HG03108 (cell line): Measurements from ENCODE around the gene VMA21.
A peak's percentile ranks its signal among the peaks of the same experiment; 100 is the strongest.

Experiments used
- ATAC-seq: cut with Tn5 transposase; IDR thresholded peaks from one replicate; pipeline ENCODE4 v1.9.1; 2021; ENCODE audit warnings: moderate library complexity; ENCODE audit not compliant: unreplicated experiment

Gene VMA21, protein sequence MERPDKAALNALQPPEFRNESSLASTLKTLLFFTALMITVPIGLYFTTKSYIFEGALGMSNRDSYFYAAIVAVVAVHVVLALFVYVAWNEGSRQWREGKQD

DNA sequence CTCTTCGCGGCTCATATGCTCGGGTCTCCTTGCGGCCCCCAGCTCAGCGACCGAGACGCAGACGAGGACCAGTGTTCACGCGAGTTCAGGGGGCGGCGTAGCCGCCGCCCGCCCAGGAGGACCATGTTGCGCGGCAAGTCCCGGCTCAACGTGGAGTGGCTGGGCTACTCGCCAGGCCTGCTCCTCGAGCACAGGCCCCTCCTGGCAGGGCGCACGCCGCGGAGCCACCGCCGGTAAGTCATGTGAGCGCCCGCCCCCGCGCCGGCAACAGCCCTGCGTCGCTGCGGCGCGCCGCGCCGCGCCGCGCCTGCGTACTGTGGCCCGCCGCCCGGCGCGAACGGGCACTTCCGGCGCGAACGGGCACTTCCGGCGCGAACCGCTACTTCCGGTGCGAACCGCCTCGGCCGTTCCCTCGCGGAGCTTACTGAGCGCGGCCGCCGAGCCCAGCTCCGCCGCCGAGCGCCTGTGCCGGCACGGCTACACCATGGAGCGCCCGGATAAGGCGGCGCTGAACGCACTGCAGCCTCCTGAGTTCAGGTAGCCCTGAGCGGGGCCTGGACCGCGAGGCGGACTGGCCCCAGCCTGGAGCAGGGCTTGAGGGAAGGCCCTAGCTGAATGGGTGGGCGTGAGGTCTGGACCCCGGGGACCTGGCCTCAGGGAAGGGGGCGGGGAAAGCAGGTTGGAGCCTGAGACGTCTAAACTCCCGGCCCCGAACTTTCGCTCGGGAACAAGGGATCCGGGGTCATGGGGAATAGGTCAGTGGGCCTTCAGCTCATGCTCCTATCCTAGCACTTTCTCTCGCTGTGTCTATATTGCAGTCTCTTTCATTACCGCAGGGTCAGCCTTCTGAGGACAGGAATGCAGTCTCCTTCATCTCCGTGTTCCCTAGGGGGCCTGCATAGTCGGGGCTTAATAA lies at the start of gene VMA21:
VMA21 (plus strand) TSS at position 382 of the 916 bp plus-strand sequence; CDS start at position 485, 103 bp downstream.
- peak; percentile 85 for ATAC-seq

DNA sequence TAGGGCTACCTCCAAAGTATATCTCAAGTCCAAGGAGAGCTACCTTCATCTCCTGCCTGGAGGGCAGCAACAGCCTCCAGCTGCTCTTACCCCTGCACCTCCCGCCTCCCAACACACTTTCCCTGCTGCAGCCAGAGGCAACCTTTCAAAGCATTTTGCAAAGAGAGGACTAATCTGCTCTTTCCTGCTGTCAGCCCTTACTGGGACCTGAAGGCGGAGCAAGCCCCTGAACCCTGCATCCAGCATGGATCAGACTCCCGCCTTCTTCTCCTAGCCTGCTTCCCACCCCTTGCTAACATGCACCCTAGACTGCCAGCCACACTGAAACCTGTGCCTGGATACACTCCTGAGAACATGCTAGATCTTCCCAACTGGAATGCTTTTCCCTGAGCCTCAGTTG lies 37.7 kb upstream of the VMA21 start:
- no peak for ATAC-seq

DNA sequence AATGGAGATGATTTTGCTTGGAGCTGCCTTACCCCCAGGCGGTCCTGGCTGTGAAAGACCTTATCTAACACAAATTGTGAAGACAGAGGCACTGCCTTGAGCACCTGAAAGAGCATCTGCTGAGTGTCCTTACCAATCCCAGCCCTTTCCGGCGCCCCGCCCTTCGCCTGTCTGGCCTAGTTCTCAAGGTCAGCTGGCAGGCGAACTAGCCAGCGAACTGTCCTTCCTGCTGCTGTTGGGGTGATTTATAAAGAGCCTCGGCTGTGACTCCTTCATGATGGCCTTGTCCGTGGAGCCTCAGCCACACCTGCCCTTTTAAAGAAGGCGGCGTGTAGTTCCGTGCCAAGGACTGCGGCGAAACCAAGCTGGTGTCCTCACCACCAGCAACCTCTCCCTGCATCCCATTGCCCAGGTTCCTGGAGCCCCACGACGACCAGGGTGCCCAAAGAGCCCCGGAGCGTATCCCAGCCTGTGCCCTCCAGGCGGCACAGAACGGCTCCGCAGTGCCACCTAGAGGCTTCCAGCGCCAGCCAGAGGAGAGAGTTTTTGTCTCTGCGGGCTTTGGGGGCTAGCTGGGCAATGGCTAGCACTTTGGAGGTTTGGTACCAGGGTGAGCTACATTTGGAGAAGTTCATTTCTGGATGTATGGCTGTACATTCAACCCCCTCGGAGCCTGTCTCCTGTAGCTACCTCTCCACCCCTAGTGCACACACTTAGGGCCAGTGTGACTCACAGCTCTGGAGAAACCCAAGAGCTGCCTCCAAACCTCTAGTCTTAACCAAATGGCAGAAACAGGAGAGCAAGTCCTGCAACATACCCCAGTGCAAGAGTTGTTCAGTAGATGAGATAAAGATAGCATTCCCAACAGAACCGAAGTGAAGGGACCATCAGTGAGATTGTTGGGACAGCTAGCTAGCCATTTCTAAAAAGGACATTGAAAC lies 36.8 kb upstream of the VMA21 start:
- no peak for ATAC-seq

DNA sequence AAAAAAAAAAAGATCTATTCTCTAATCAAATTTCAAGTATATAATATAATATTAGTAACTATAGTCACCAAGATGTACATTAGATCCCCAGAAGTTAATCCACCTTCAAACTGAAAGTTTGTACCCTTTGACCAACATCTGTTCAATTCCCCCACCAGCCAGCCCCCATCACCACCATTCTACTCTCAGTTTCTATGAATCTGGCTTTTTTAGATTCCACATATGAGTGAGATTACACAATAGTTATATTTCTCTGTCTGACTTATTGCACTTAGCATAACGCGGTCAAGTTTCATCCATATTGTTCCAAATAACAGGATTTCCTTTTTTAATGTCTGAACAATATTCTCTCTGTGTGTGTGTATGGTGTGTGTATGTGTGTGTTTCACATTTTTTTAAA lies 33.7 kb upstream of the VMA21 start:
- ATAC-seq, result no peak

DNA sequence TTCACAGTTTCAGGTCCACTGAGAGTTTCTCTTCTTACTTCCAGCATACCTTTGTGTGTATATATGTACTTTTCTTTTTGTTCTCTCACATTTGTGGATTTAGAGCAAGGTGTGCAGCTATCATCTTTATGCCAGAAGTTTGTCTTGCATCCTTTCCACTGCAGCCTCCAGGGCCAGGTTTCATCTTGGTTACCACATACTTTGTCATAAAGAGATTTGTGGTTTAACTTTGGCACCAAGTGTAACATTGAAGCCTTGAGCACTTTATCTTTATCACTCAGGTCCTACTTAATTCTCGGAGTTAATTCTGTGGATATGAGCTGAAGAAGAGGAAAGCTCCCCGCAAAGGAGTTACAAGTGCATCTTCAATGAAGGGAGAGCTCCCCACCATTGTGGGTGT lies 31.4 kb upstream of the VMA21 start:
- no peak for ATAC-seq

DNA sequence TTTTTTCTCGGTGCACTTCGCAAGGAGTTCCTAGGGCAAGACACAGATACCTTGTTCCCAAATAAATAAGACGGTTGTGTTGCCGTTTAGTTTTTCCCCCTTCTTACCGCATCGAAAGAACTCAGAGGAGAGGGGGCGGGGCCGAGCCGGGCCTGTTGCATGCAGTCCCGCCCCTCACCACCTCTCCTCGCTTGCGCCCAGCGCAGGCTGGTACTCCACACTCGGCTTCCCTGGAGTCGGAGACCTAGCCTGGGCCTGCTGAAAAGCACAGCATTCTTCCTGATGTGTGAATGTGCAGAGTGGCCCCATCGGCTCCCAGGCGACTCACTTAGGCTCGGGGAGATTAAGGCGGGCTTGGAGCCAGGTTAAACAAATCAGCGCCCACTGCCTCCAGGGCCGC lies 26.1 kb upstream of the VMA21 start:
- ATAC-seq, result no peak

DNA sequence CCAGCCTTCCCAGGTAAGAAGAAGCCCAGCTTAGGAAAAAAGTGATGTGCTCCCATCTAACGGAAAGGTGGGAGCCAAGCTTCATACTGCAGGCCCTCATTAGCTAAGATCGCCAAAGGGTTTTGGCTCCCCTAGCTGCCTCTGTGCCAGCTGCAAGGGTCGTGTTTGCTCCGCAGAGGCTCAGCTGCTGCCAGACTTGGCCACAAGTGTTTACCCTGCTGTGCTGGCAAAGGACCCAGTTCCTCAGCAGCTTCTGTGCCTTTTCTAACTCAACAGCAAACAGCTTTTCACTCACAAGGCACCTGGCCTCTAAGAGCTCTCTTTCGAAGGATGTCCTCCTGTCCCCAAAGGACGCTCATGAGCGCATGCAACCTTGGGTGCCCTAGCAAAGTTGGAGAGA lies 12.2 kb upstream of the VMA21 start:
- ATAC-seq, result no peak

DNA sequence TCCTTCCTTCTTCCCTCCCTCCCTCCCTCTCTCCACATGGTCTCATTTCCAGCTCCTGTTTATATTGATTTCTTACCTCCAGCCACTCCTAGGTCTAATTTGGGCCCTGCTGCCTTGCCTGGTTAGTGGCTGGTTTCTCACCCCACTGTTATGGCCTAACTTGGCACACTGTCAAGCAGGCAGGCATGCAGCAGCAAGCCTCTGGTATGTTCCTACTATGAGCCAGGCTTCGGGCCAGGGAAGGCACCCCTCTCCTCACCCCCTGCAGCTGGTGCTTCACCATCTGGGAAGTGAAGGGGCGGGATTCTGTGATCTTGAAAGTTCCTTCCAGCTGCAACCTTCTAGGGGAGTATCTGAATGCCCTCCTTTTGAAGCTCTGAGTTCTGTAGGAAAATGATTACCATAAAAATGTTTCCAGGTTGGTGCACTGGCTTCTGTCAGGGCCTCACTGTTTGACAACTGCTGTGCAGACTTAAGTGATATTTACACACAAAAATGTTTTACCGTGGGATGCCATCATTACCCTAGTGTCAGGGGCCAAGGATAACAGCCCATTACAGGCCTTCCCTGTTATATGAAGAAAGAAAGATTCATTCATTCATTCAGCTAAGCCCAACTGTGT lies 10.1 kb upstream of the VMA21 start:
- ATAC-seq, result no peak

DNA sequence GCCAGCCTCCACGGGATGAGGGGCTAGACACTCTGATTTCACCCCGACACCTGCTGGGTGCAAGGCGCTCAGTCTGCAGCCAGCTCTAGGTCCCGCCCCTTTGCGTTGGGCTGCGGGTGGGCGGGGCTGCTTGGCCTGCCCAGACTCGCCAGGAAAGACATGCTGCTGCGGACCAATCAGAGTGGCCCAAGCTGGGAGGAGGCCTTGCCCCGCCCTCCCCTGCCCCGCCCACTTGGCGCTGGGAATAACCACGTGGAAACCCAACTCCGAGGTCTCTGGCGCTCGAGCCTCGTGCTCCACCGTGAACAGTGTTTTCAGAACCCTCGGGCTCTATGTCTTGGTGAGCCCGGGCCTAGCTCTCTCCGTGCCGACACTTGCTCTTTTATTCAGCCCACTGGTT lies 5.3 kb upstream of the VMA21 start:
- ATAC-seq, result no peak

DNA sequence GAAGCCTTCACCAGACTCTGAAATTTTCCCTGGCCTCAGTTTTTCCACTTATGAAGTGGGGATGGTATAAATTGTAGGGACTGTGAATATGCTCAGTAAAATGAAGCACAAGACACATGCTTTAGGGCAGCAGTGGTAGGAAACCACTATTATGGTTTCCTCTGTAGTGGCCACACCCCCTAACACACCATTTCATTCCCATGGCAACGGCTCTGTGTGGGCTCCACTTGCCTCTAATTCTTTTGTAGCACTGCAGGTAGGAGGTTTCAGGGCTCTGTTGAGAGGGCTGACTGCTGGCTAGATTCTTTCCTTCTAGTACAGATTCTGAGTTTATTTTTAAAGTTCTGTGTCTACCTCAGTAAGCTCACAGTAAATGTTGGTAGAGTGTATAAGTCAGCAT lies 3.5 kb upstream of the VMA21 start:
- no peak for ATAC-seq

DNA sequence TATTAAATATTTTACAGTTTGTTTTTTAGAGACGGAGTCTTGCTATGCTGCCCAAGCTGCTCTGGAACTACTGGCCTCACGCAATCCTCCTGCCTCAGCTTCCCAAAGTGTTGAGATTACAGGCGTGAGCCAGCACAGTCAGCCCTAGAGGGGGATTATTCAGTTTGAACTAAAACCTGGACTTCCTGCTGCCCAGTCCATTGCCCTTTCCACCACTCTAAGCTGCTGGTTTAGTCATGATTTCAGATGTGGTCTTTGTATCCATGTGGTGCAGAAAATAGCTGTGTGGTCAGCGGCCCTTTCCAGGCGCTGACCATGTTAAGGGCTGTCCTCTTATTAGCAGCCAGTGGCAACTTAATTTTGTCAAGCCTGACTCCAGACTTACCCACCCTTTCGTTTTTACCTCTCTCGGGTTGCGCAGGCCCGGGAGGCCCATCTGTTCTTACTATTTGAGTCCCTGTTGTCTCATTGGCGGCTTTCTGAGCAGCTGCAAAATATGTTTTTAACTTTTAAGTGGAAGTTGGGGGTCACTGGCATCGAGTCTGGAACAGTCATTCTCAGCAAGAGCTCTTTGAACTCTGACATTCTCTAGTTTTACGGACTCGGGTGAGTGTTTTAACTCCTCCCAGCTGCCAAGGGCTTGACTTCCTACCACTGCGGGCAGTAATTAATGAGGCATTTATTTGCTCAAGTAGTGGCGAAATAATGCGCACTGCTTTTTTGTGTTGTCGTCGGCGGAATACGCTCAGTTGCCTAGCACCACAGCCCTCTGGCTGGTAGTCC lies 773 bp upstream of the VMA21 start:
- peak; percentile 9 for ATAC-seq

DNA sequence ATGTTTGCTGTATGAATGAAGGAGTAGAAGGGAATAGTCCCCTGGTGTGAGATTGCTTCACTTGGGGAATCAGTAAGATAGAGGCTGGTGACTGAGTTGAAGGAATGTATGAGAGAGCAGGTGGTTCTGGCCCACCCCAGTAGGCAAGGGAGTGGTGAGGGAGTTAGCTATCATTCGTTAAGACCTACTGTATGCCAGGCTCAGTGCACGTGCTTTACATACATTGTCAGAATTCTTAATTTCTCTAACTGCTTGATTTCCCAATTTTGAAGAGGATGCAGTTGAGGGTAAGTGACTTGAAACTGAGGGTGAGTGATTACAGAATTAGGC lies 700 bp downstream of the VMA21 start:
- no peak for ATAC-seq

DNA sequence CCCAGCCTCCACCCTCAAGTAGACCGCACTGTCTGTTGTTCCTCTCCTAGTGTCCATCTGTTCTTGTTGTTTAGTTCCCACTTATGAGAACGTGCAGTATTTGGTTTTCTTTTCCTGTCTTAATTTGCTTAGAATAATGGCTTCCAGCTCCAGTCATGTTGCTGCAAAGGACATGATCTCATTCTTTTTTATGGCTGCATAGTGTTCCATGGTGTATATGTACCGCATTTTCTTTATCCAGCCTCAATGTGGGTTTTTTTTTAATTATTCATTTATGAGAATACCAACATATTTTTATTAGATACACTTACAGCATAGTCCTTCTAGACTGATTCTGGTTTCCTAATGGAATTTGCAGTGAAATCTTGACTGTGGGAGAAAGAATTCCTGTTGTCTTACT lies 1.3 kb downstream of the VMA21 start:
- ATAC-seq, result no peak

DNA sequence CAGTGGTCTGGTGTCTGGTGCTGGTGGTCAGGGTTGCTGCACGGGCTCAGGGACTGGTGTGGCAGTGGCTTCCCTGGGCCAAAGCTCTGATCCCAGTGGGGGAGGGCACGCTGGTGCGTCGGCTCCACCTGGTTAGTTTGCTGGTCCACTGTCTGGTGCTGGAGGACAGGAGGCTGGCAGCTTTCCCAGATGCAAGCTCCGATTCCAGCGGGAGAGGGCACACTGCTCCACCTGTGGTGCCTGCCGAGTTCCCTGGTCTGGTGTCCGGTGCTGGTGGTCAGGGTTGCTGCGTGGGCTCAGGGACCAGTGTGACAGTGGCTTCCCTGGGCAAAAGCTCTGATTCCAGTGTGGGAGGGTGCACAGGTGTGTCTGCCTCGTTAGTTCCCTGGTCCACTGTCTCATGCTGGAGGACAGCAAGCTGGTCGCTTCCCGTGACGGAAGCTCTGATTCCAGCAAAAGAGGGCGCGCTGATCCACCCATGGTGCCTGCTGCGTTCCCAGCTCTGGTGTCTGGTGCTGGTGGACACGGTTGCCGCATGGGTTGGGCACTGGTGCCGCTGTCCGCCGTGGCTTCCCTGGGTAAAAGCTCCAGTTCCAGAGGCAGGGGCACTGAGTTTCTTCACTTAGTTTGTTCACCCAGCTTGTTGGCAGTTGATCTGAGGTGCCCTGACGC lies 5.8 kb downstream of the VMA21 start:
- no peak for ATAC-seq

DNA sequence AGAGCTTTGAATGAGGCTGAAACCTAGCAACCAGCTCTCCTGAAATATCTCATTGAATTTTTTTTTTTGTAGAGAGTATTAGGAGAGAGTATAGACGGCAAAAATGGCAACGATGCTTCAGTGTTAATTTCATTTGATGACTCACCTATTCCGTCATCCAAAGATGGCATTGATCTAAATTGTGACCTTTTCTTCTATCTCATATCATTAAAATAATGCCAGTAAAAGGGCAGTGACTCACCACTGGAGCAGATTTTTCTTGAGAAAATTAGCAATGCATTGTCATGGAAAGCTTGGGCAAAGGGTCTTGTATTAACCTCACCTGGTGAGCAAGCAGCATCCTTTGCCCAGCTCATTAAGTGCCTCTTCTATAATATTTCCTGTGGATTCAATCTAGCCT lies 19.6 kb downstream of the VMA21 start:
- ATAC-seq, result no peak

DNA sequence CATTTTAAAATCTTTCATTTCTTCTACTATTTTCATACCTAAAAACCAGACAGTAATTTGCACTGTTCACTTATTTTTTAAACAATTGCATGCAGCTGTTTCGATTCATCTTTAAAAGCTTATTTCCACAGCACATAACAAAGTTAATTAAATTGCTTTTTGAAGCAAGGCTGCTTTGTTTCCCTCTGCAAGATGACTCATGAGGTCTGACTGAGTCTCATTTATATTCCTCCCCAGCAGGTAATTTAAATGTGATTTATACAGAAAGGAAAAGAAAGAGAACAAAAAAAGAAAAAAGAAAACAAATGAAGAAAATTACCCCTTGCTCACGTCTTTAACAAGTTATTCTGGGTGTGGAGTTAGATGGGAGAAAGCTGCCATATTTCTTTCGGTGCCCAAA lies 22.8 kb downstream of the VMA21 start:
- ATAC-seq, result no peak

DNA sequence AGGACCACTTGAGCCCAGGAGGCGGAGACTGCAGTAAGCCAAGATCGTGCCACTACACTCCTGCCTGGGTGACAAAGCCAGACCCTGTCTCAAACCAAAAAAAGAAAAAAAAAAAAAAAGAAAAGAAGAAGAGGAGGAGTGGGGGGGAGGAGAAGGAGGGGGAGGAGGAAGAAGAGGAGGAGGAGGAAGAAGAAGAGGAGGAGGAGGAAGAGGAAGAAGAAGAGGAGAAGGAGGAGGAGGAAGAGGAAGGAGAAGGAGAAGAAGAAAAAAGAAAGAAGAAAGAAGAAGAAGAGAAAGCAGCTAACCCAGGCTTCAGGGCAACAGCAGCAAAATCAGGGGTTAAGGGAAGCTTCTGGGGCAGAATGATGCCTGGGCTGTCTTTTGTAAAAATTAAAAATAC lies 27.5 kb downstream of the VMA21 start:
- ATAC-seq, result no peak

DNA sequence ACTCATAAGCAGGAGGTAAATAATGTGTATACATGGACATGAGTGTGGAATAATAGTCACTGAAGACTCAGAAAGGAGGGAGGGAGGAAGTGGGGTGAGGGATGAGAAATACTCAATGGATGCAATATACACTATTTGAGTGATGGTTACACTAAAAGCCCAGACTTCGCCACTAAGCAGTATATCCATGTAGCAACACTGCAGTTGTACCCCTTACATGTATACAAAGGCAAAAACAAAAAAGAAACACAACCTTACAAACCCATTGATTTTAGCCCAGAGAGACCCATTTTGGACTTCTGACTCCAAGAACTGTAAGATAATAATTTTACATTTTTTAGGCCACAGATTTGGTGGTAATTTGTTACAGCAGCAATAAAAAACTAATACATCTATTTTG lies 51.5 kb downstream of the VMA21 start:
- no peak for ATAC-seq

DNA sequence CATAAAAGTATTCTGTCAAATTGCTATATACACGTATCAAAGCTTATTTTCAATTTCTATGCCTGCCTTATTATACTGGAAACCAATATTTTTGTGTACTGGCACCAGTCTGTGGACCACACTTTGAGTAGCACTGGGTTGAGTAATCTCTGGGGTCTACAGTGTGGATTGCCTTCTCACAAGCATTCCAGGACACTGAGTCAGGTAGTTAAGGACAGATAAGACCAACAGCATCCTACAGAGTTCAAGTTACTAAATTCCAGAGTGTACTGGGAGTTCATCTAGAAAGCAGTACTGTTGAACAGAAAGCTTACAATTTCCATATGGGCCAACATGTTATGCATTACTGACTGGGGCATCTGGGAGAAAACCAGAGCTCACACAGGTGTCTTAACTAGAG lies 61.8 kb downstream of the VMA21 start:
- no peak for ATAC-seq
